Measurements from ENCODE around the gene PTGIS. TPM values are rescaled to one million over a fixed set of nuclear protein-coding genes. Genes with fewer than 3 reads are reported as not detected.

PTGIS gene
- total and polyA plus RNA-seq, 12 donors, result 6.5 to 66.8 (median 20.2) TPM

- H3K4me1 ChIP-seq, result peaks cover 0 to 17% (median 8%) of the 10 kb centered on the region in 9 donors
- intact Hi-C loops (cut with DNase I), result no loop called here
- no peak for TF ChIP-seq CTCF (IDR thresholded peaks at IDR 0.05)
- DNase-seq (no peak), ATAC-seq (no peak)
- H3K36me3 ChIP-seq, result no peaks in the 10 kb centered on the region
- no peak overlapping the region for H3K4me3 ChIP-seq
- no peaks in the 10 kb centered on the region for H3K9me3 ChIP-seq
- WGBS, 2 donors, result 92 to 93% methylated on average over 6 of the region's 6 CpGs
- peaks cover 0 to 8% (median 0%) of the 10 kb centered on the region in 7 donors for H3K27me3 ChIP-seq
- no peak overlapping the region for H3K27ac ChIP-seq
These were observed 111.3 kb downstream of the PTGIS start for GRCh38 chr20:49456646-49457045.

- ATAC-seq, result no peak
- H3K4me3 ChIP-seq, result no peak overlapping the region
- no peak for DNase-seq
- intact Hi-C loops (cut with DNase I), result no loop called here
- peaks cover 0 to 8% (median 0%) of the 10 kb centered on the region in 7 donors for H3K27me3 ChIP-seq
- TF ChIP-seq CTCF (IDR thresholded peaks at IDR 0.05), result no peak
- no peak overlapping the region for H3K27ac ChIP-seq
- 90 to 92% methylated on average over 6 of the region's 6 CpGs for WGBS, 2 donors
- H3K9me3 ChIP-seq, result no peaks in the 10 kb centered on the region
- H3K36me3 ChIP-seq, result no peaks in the 10 kb centered on the region
- peaks cover 0 to 20% (median 11%) of the 10 kb centered on the region in 9 donors for H3K4me1 ChIP-seq
These were observed 112.2 kb downstream of the PTGIS start for GRCh38 chr20:49455691-49456090.

Other genes starting within 250 kb of the PTGIS start
- gene KCNB1, start 85.5 kb downstream of the PTGIS start, total RNA-seq, result 1 to 10 TPM in 8 of 10 donors, under 1 TPM in 2; 0.64 to 4.2 (median 1.2) TPM
- under 1 TPM; 0.80 to 0.99 TPM for gene KCNB1, start 85.5 kb downstream of the PTGIS start, polyA plus RNA-seq
- gene B4GALT5, start 145.7 kb upstream of the PTGIS start, total RNA-seq, result 10 to 100 TPM; 24.4 to 61.6 (median 34.3) TPM
- 10 to 100 TPM in 1 of 2 donors, 1 to 10 TPM in 1; 7.4 to 12.5 TPM for gene B4GALT5, start 145.7 kb upstream of the PTGIS start, polyA plus RNA-seq
- 1 to 10 TPM; 5.5 to 8.7 (median 6.9) TPM for gene SLC9A8, start 244.7 kb upstream of the PTGIS start, total RNA-seq
- gene SLC9A8, start 244.7 kb upstream of the PTGIS start, polyA plus RNA-seq, result 1 to 10 TPM; 3.3 to 7.4 TPM

Measured in heart right ventricle (tissue), 16 donors.